Psoas muscle (tissue), 8 donors: ENCODE measurements around the gene ORM1. TPM values are rescaled to one million over a fixed set of nuclear protein-coding genes. Genes with fewer than 3 reads are reported as not detected.
"Not testable (repeated sequence)": the region's sequence is repeated elsewhere in the genome, so short reads cannot be mapped to it uniquely, and the experiment has no call there.

ENCODE experiments used
- ATAC-seq, 4 donors: fragments of 200-7000 bp; cut with Tn5 transposase; one replicate each; pipeline ENCODE4 v1.9.1; 2020; ENCODE audit warnings: moderate library complexity in 3 of 4, mild to moderate bottlenecking in 2 of 4
- DNase-seq, 2 donors: peaks; one replicate each; pipeline ENCODE4 v3.0.0-alpha.2; 2020
- H3K27ac ChIP-seq: fragments of 200-600 bp; one replicate; pipeline ENCODE4 v1.8.0; 2022
- H3K27me3 ChIP-seq, 3 donors: fragments of 200-600 bp in 1 of 3; one replicate each; pipeline versions ENCODE4 v1.6.1 to v1.8.0; 2013 to 2022; ENCODE audit warnings: low read length in 2 of 3, mild to moderate bottlenecking in 2 of 3, moderate library complexity in 1 of 3; ENCODE audit not compliant: insufficient read depth in 3 of 3
- H3K36me3 ChIP-seq, 2 donors: fragments of 200-600 bp in 1 of 2; one replicate each; pipeline versions ENCODE4 v1.6.1 to v1.8.0; 2013 to 2022; ENCODE audit warnings: low read depth in 1 of 2, mild to moderate bottlenecking in 1 of 2, moderate library complexity in 1 of 2; ENCODE audit not compliant: insufficient read depth in 1 of 2
- H3K4me1 ChIP-seq: fragments of 200-600 bp; one replicate; pipeline ENCODE4 v1.8.0; 2022
- H3K4me3 ChIP-seq: fragments of 200-600 bp; one replicate; pipeline ENCODE4 v1.8.0; 2022; ENCODE audit warnings: mild to moderate bottlenecking
- H3K9me3 ChIP-seq: fragments of 200-600 bp; one replicate; pipeline ENCODE4 v1.8.0; 2022
- WGBS, 3 donors: extraction: QIAGEN DNeasy Blood & Tissue Kit; methylation state at CpG; one replicate each; pipeline versions ENCODE4 v1.1.6 to v1.1.7; 2013; 5-methylcytosine and 5-hydroxymethylcytosine counted together
- intact Hi-C, 2 donors: fragments of 100-400 bp; cut with DNase I; formaldehyde crosslinking; loops; one replicate each; pipeline versions ENCODE4 v1.11.0 to v1.14.2; 2022
- polyA plus RNA-seq, 3 donors: library from polyadenylated mRNA; stranded (reverse); fragments of 200-250 nt; gene quantifications; one replicate each; pipeline ENCODE4 v1.2.3, GENCODE V29; 2013
- total RNA-seq, 4 donors: library from RNA; stranded (reverse); fragmentation: NEBNext Ultra II Directional in 2 of 4; extraction: Animal tissue kit (Norgen Biotek cat#: 25700) in 2 of 4; gene quantifications; one replicate each; pipeline versions ENCODE4 v1.2.1 to v1.2.4, GENCODE V29; 2021 to 2023
- TF ChIP-seq, protein P1 (sequence below): fragments of 200-600 bp; IDR thresholded peaks from one replicate; pipeline ENCODE4 v1.8.0; 2022; ENCODE audit warnings: antibody characterized with exemption
- donor health status: healthy with polysubstance abuse.
- donor health status: DM: no; HTN: no; CAD: no; lungs with moderate emphysema.
- donor health status: Bipolar disorder and iron deficiency.
- donor health status: healthy.
- donor health status: DM: yes; HTN: yes; CAD: no.
- donor health status: DM: no; HTN: no; CAD: no.
- donor health status: DM: no; HTN: no; CAD: no.
- donor health status: DM: yes; HTN: yes; CAD: no.

The ORM1 gene
- total and polyA plus RNA-seq, 7 donors, result 0.21 to 2.8 (median 1.2) TPM; not detected in 3

DNA sequence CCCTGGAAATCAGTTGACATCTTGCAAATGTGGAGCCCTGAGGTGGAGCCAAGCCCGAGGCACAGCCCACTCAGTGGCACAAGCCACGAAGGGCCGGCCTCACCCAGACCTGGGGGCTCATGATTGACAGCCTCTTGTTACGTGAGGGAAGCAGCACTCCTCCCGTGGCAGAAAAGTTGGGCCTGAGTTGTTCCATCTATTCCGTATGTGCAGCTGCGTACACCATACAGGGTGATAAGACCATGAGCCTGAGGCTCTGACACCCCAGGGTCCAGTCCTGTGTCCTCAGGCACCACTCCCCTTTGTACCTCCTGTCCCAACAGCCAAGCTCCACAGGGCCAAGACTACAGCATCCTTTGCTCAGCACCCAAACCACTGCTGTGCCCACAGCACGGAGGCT is 4.9 kb downstream of the ORM1 start:
- peaks cover 0 to 2% (median 0%) of the 10 kb centered on the region in 3 donors for H3K27me3 ChIP-seq
- no peak overlapping the region for H3K27ac ChIP-seq
- WGBS, 3 donors, result 90 to 94% (median 91%) methylated on average over 8 of the region's 8 CpGs
- ATAC-seq, result no peak
- intact Hi-C loops, result no loop called here
- no peak for DNase-seq
- no peaks in the 10 kb centered on the region for H3K4me1 ChIP-seq
- H3K36me3 ChIP-seq, result no peaks in the 10 kb centered on the region
- H3K4me3 ChIP-seq, result no peak overlapping the region
- no peaks in the 10 kb centered on the region for H3K9me3 ChIP-seq
- TF ChIP-seq, protein P1, sequence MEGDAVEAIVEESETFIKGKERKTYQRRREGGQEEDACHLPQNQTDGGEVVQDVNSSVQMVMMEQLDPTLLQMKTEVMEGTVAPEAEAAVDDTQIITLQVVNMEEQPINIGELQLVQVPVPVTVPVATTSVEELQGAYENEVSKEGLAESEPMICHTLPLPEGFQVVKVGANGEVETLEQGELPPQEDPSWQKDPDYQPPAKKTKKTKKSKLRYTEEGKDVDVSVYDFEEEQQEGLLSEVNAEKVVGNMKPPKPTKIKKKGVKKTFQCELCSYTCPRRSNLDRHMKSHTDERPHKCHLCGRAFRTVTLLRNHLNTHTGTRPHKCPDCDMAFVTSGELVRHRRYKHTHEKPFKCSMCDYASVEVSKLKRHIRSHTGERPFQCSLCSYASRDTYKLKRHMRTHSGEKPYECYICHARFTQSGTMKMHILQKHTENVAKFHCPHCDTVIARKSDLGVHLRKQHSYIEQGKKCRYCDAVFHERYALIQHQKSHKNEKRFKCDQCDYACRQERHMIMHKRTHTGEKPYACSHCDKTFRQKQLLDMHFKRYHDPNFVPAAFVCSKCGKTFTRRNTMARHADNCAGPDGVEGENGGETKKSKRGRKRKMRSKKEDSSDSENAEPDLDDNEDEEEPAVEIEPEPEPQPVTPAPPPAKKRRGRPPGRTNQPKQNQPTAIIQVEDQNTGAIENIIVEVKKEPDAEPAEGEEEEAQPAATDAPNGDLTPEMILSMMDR, result no peak

DNA sequence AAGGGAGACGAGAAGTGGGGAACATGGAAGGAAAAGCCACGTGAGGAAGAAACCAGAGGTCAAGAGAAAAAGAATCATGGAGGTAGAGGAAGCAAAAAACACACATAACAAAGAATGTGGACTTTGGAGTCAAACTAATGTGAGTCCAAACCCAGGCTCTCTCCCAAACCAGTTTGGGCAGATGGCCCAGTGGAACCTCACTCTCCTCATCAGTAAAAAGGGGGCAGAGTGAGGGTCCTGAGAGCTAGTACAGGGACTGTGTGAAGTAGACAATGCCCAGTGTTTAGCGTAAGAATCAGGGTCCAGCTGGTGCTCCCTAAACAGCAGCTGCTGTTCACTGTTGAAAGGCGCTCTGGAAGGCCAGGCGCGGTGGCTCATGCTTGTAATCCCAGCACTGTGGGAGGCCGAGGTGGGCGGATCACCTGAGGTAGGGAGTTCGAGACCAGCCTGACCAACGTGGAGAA is 5.5 kb downstream of the ORM1 start:
- WGBS, 3 donors, result 63 to 68% (median 64%) methylated on average over 10 of the region's 10 CpGs
- H3K4me1 ChIP-seq, intact Hi-C loops, H3K36me3 ChIP-seq, H3K4me3 ChIP-seq, DNase-seq, ATAC-seq, H3K27me3 ChIP-seq, H3K27ac ChIP-seq, H3K9me3 ChIP-seq: not testable (repeated sequence)

DNA sequence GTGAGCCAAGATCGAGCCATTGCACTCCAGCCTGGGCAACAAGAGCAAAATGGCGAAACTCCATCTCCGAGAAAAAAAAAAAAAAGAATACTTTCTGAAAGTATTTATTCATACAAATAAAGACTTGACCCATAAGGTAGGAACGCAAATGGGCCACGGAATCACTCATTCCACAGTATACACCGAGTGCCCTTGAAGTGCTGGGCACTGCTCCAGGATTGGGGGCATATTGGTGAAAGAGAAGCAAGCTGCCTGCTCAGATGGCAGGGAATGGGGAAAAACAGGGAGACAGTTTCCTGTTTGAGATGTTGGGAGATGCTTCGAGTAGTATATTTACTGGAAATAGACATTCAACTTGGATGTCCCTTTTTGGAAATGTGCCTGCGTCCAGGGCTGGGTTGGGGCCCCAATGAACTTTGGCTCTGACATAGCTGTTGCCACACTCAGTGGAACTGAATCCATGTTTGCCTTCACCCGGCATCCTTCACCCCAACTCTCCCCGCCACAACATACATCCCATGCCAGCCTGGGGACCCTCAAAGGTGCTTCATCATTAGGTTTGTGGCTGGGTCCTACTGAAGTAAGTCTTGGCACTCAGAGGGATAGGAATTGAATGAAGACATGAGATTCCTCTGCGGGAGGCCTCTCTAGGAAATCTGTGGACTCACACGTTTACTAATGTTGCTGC is 6.2 kb downstream of the ORM1 start:
- intact Hi-C loops, H3K4me1 ChIP-seq, DNase-seq, H3K27ac ChIP-seq, H3K27me3 ChIP-seq, H3K36me3 ChIP-seq, H3K9me3 ChIP-seq, ATAC-seq, H3K4me3 ChIP-seq: not testable (repeated sequence)
- 82 to 91% (median 87%) methylated on average over 8 to 11 of the region's 12 CpGs for WGBS, 3 donors

DNA sequence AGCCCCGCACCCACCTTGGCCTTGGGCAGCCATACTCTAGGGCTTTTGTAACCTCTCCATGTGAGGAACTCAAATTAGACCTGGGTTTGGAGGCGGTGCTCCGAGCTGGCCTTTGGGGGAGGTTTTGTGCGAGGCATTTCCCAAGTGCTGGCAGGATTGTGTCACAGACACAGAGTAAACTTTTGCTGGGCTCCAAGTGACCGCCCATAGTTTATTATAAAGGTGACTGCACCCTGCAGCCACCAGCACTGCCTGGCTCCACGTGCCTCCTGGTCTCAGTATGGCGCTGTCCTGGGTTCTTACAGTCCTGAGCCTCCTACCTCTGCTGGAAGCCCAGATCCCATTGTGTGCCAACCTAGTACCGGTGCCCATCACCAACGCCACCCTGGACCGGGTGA is 6.7 kb downstream of the ORM1 start, which contains the start of gene ORM2:
Gene ORM2, plus strand, starts transcription at position 245 of the 398 bp plus-strand sequence. Its CDS starts 36 bp downstream, at position 281.
- DNase-seq, H3K4me3 ChIP-seq, H3K36me3 ChIP-seq, H3K9me3 ChIP-seq, H3K4me1 ChIP-seq, intact Hi-C loops, H3K27ac ChIP-seq, H3K27me3 ChIP-seq: not testable (repeated sequence)
- 96% methylated on average over 2 of the region's 10 CpGs; no CpG with 5 or more reads in 2 of the 3 donors for WGBS, 3 donors
- peak in 1 of 4 donors; percentile 28 for ATAC-seq

DNA sequence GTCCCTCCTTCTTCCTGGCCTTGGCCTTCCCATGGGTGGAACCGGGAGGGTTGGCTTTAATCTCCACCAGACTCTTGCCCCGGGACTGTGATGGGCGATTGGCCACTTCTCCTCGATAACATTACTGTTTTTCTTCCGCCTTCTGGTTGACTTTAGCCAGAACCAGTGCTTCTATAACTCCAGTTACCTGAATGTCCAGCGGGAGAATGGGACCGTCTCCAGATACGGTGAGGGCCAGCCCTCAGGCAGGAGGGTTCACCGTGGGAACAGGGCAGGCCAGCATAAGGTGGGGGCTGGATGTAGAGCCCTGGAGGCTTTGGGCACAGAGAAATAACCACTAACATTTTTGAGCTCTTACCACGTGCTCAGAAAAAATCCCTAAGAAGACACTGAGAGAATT is 7.7 kb downstream of the ORM1 start:
- TF ChIP-seq, protein P1, result no peak

DNA sequence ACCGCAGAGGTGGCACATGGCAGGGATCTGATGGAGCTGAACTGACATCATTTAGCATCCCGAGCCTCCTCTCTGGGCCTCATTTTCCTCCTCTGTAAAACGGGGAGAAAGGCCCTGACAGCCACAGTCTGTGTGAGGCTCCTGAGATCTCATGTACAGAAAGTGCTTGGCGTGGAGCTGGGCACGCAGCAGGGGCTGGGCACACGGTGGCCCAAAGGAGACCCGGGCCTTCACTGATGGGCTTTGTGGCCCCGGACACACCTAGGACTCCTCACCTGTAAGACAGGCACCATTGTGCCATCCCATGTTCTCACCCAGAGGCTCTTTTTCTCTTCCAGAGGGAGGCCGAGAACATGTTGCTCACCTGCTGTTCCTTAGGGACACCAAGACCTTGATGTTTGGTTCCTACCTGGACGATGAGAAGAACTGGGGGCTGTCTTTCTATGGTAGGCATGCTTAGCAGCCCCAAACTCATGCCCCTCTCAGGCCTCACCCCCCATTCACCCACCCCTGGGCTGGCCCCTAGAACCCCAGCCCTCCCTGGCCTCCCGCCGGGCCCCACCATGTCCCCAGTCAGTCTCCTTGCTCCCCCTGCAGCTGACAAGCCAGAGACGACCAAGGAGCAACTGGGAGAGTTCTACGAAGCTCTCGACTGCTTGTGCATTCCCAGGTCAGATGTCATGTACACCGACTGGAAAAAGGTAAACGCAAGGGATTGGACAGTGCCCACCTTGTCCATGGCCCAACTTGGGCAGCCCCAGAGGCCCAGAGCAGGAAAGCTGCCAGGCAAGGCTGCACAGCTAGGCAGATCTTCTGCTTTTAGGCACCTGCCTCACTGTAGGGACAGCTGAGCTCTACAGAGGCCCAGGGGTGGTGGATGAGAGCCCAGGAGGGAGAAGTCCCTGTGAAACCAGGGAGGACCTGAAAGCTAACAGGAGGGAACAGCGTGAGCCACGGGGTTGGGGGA is 8.6 kb downstream of the ORM1 start:
- H3K4me3 ChIP-seq, H3K9me3 ChIP-seq, ATAC-seq, H3K4me1 ChIP-seq, H3K27ac ChIP-seq, DNase-seq, H3K27me3 ChIP-seq, intact Hi-C loops, H3K36me3 ChIP-seq: not testable (repeated sequence)
- WGBS, 3 donors, result 74 to 78% (median 77%) methylated on average over 14 to 15 of the region's 19 CpGs

More for the DNA sequence above, 7.7 kb downstream of the ORM1 start:
- ATAC-seq, result no peak
- H3K4me3 ChIP-seq, result no peak overlapping the region
- no peak for DNase-seq
- WGBS, 3 donors, result 68 to 75% (median 69%) methylated on average over 10 of the region's 10 CpGs
- no peaks in the 10 kb centered on the region for H3K36me3 ChIP-seq
- intact Hi-C loops, result no loop called here
- H3K9me3 ChIP-seq, result no peaks in the 10 kb centered on the region
- no peaks in the 10 kb centered on the region for H3K4me1 ChIP-seq
- H3K27ac ChIP-seq, result no peak overlapping the region
- peaks cover 0 to 2% (median 0%) of the 10 kb centered on the region in 3 donors for H3K27me3 ChIP-seq

DNA sequence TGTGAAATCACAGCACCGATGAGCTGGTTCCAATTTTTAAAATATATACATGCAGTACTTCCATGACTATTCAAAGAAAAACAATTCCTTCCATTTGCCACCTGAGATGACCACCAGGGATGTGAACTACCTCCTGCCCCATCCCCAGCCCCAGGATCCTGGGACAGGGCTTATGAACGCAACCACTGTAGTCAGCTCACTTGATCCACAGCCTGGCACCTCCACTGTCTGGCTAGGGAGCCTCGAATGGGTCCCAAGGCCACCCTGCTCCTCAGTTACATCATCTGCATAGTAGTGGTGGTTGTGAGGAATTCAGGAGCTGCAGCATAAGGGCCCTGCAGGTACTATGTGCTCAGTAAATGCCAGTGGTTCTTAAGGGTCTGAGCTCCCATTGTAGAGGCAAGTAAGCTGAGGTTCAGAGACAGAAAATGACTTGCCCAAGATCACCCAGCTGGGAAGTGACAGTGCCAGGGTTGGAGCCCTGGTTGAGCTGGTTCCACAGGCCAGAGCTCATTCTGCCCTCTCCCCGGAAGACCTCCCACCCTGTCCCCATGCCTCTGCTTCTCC is 9.7 kb downstream of the ORM1 start:
- not testable (repeated sequence) for H3K4me1 ChIP-seq, H3K4me3 ChIP-seq
- WGBS, 3 donors, result 63 to 66% (median 66%) methylated on average over 4 of the region's 4 CpGs

DNA sequence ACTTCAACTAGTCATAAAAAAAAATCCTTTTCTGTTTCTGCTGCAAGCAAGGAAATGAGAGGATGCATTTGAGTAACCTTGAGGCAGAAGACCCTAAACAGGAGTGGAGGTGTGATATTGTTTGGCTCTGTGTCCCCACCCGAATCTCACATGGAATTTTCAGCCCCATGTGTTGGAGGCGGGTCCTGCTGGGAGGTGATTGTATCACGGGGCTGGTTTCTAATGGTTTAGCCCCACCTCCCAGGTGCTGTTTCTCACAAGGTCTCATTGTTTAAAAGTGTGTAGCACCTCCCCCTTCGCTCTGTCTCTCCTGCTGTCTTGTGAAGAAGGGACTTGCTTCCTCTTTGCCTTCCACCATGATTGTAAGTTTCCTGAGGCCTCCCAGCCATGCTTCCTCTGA is 10.8 kb downstream of the ORM1 start:
- H3K9me3 ChIP-seq, H3K27me3 ChIP-seq, DNase-seq, H3K4me3 ChIP-seq, H3K4me1 ChIP-seq, intact Hi-C loops, ATAC-seq, H3K27ac ChIP-seq, H3K36me3 ChIP-seq: not testable (repeated sequence)
- 81 to 88% (median 82%) methylated on average over 1 to 3 of the region's 4 CpGs for whole genome bisulfite sequencing, 3 donors

More for the DNA sequence above, 9.7 kb downstream of the ORM1 start:
- H3K36me3 ChIP-seq, H3K27me3 ChIP-seq, H3K9me3 ChIP-seq, H3K27ac ChIP-seq, DNase-seq, ATAC-seq, intact Hi-C loops: not testable (repeated sequence)
